NCI-H2107 treated with DMSO at 0.1 percent for 48 hours (cell line): Measurements from ENCODE around the gene CREG2.
"Not testable (repeated sequence)": the region's sequence is repeated elsewhere in the genome, so short reads cannot be mapped to it uniquely, and the experiment has no call there.

Source experiments
- DNase-seq: peaks from one replicate; lab custom pipeline; 2025; ENCODE audit not compliant: unreplicated experiment; lab: John Stamatoyannopoulos, UW

Gene CREG2

DNA sequence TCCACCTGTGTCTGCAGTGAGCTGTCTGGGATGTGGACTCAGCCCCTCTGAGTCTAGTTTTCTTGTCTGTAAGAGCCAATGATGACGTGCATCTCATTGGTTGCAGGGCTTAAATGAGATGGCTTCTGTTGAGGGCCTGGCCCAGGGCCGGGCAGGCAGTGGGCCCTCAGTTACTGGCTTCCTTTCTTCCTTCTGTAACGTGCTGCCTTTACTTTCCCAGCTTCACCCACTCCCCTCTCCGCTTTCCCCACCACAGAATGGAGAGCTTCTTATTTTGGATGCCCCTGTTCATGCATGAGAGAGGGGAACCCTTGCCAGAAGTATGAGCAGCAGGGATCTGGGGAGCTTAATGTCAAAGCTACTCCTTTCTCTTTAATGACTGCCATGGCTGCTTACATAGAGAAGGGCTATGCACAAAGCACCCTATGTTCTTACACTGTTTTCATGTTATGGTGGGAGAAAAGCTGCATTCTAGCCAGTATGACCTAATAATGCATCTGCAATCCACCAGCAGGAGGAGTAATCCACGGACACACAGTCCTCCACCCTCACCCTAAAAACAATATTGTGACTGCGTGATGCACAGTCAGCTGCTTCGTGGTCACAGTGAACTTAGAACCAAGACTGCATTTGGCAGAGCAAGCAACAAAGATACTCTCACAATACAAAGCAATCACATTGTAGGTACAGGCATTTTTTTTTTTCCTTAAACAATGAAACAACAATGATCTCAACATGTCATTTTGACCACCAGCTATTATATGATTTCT lies 37.2 kb downstream of the CREG2 start:
- DNase-seq: no peak

- no peak for DNase-seq
These were observed 38.4 kb downstream of the CREG2 start for GRCh38 chr2:101348883-101349282.

- DNase-seq: no peak
These were observed 40.4 kb downstream of the CREG2 start for GRCh38 chr2:101346909-101347308.

DNA sequence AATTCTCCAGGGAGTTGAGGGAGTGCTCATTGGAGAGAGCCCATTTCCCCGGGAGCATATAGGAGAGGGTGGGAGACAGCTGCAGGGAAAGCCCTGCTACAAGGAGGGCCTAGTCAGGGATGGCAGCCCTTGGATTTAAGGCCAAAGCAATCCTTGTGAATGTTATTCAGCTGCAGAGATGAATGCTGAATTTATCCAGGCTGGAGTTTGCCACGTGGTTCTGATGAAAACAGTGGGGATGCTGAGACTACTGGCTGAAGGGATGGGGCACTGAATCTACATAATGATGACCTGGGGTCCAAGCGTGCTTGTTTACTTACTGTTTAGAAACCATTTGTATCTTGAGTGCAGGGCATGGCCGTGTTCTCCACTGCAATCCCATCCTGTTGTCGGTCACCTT lies 43.2 kb downstream of the CREG2 start:
- DNase-seq: no peak

DNA sequence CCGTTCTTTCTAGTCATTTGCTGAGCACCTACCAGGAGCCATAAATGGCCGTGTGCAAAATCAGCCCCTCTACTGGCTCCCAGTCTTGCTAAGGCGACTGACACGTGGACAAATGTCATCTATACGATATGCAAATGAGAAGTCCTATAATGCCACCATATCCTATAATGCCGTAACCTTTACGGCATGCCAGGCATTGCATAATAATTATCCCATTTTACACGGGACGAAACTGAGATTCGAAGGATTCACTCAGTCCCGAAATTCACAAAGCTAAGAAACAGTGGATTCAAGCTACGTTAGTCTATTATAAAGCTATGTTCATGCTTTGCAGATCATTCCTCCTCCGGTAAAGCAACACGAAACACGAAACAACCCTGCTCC lies 44.7 kb downstream of the CREG2 start:
- DNase-seq: no peak

GRCh38 chr2:101341901-101342624 lies 45.2 kb downstream of the CREG2 start:
- peak; percentile 35 for DNase-seq

- DNase-seq: no peak
These were observed 45.9 kb downstream of the CREG2 start for GRCh38 chr2:101341421-101341820.

- DNase-seq: no peak
These were observed 47.2 kb downstream of the CREG2 start for GRCh38 chr2:101340141-101340551.

DNA sequence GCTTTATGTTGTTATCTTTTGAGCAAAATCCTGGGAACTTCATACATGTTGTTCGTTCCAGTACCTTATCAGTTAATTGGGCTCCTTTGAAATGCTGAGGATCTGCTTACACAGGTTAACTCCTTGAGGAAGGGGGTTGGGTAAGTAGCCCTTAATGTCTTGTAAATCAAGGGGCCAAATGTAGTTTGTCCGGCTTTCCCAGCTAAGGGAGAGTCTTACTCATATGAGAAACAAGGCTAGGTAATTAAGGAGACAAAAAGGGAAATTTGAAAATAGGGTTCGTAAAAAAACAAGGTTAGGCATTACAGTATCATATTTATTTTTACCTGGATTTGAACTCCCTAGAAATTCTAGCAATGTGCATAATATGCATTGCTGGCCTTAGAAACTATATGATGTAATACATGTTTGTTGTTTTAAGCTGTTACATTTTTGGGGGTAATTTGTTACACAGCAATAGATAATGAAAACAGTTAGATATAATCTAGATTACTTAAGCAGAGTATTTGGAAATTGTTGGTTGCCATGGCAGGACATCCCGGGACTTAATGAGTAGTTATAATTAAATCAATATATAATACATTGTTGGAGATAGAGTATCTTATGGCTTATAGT lies 47.9 kb downstream of the CREG2 start:
- DNase-seq: no peak

DNA sequence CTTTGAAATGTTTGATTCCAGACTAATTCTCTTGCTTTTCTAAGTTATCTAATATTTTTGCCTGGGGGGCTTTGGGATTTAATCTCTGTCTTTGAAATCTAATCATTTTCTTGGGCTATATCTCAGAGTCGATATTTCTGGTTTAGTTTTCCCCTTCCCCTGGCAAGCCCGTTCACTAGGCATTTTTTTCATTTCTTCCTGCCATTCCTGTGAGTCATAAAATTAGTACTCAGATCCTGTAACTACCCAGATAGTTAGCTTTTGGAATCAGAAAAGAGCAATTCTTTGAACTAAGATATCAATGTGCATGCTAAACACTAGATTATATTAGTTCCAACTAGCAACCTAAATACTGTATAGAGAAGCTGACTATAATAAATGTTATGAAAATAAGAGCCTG lies 49.4 kb downstream of the CREG2 start:
- DNase-seq: no peak

DNA sequence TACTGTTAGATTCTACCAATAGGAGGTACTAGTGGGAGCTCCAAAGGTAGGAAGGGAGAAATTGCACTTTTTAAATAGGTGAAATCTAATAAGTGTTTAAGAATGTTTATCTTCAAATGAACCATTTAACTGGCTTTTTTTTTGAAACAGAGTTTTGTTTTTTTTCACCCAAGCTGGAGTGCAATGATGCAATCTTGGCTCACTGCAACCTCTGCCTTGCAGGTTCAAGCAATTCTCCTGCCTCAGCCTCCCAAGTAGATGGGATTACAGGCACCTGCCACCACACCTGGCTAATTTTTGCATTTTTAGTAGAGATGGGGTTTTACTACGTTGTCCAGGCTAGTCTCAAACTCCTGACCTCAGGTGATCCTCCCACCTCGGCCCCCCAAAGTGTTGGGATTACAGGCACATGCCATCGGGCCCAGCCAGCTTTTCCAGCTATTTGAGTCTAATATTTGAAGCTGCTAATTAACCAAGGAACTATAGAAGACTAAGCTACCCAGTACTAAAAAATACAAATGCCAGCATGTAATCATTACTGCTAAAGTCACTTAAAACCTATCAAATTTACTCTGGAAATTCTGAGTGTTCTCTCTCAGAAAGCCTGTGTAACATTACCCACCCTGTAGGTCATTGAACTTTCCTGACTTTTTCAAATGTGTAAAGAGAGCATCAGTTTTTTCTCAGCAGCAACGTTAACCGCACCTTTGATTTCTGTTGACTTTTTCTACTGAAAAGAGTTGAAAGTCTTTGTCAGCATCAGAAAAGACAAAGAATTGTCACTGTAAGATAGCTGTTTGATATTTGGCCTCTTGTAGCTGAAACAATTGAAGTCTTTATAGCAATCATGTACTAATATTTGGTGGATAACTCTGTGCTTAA lies 54.2 kb downstream of the CREG2 start:
- no peak for DNase-seq

GRCh38 chr2:101331202-101331601 lies 56.1 kb downstream of the CREG2 start:
- no peak for DNase-seq

- no peak for DNase-seq
These were observed 56.9 kb downstream of the CREG2 start for GRCh38 chr2:101330253-101330933.

GRCh38 chr2:101329026-101329425 lies 58.3 kb downstream of the CREG2 start:
- no peak for DNase-seq

DNA sequence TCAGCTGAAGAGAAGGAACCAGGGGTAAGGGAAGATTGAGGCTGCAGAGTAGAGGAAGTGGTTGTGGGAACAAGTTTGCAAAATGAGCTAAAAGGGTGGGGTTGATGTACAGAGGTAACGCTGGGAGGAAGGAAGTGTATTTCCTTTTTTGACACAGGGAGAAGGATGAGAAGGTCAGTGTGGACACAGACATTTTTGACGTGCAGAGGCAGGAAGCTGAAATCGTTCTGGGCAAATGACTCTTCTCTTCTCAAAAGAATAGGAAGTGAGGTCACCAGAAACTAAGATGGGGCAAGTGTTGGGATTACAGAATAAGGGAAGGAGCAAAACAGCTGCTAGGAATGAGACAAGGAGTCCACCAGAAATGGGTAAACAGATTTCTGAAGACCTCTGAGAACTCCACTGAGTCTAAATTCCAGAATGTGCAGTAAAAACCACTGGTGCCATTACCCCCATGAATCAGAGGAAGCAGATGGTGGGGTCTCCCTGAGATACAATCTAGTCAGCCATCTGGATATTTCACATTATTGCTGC lies 58.8 kb downstream of the CREG2 start:
- no peak for DNase-seq

- DNase-seq: no peak
These were observed 59.4 kb downstream of the CREG2 start for GRCh38 chr2:101327863-101328394.

DNA sequence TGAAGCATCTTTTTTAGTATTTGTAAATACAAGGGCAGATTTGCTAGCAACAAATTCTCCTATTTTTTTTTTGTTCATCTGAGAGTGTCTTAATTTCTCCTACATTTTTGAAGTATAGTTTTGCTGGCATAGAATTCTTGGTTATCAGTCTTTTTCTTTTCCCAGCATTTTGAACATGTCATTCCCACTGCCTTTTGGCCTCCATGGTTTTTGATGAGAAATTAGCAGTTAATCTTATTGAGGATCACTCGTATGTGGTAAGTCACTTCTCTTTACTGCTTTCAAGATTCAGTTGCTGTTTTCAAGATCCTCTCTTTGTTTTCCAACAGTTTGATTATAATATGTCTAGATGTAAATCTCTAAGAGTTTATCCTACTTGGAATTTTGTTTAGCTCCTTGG lies 61.9 kb downstream of the CREG2 start:
- no peak for DNase-seq

DNA sequence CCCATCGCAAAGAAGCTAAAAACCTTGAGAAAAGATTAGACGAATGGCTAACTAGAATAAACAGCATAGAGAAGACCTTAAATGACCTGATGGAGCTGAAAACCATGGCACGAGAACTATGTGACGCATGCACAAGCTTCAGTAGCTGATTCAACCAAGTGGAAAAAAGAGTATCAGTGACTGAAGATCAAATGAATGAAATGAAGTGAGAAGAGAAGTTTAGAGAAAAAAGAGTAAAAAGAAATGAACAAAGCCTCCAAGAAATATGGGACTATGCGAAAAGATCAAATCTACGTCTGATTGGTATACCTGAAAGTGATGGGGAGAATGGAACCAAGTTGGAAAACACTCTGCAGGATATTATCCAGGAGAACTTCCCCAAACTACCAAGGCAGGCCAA lies 70.7 kb downstream of the CREG2 start:
- not testable (repeated sequence) for DNase-seq

DNA sequence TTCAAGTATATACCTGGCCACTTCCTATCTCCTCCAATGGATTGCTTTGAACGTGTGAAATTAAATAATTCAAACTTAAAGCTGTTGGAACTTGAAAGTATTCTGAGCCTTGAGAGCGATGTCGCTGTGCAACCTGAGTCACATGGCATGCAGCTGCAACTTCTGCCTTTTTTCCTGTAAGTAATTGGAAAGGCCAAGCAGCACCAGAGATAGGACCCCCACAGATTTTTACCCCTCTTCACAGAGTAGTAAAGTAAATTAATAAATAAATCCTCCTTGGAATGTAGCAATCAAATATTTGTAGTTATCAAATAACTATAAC lies 75.6 kb downstream of the CREG2 start:
- no peak for DNase-seq
